Heart left ventricle (tissue), 13 donors: ENCODE data around the gene ASTN2.

Source experiments
- CTCF ChIP-seq, 12 donors: fragments of 200-600 bp; sonication (generic) in 4 of 12; IDR thresholded peaks; one replicate each; pipeline versions ENCODE4 v1.5.0 to v1.8.0; 2018 to 2022; ENCODE audit warnings: antibody characterized with exemption in 12 of 12, mild to moderate bottlenecking in 5 of 12
- POLR2A ChIP-seq, 2 donors: fragments of 450-650 bp; IDR thresholded peaks; one replicate each; pipeline ENCODE4 v1.6.1; 2017; ENCODE audit warnings: antibody characterized with exemption in 2 of 2, mild to moderate bottlenecking in 2 of 2, moderate library complexity in 2 of 2
- donor health status: ischemic (EF 13 %, LVEDD 7.1; RV severe dilation, severe dysfunction).
- donor health status: DM: no; HTN: yes; CAD: no.
- donor health status: DM: no; HTN: no; CAD: no.
- donor health status: ischemic (EF 25% LVEDD 6.9; RV normal size, moderate dysfunction).
- donor health status: ischemic (EF 25% LVEDD 5.7; RV mildly dilated, moderate dysfunction).
- donor health status: ischemic (EF 35%, LVEDD 5.7; RV mildly dilated, moderate dysfunction).
- donor health status: nonischemic (EF 11% LVEDD 7.7; RV severe dilation, severe dysfunction).
- donor health status: DM: yes; HTN: yes; CAD: no.
- donor health status: PGD.
- donor health status: ischemic (EF 29% LVEDD 5.4; RV normal size, mild dysfunction).
- donor health status: nonischemic (EF 23%, LVEDD 6.1; RV moderate dilation, normal function).

GRCh38 chr9:116456490-116457088, 958.3 kb downstream of the ASTN2 start:
- no peak for TF ChIP-seq CTCF (IDR thresholded peaks at IDR 0.05)
- no peak for TF ChIP-seq POLR2A (IDR thresholded peaks at IDR 0.05)
